ENCODE results near the gene UBE2D3. TPM values are rescaled to one million over a fixed set of nuclear protein-coding genes. Genes with fewer than 3 reads are reported as not detected.

The UBE2D3 gene
- 100 to 1,000 TPM; 278 to 377 (median 304) TPM for total RNA-seq

DNA sequence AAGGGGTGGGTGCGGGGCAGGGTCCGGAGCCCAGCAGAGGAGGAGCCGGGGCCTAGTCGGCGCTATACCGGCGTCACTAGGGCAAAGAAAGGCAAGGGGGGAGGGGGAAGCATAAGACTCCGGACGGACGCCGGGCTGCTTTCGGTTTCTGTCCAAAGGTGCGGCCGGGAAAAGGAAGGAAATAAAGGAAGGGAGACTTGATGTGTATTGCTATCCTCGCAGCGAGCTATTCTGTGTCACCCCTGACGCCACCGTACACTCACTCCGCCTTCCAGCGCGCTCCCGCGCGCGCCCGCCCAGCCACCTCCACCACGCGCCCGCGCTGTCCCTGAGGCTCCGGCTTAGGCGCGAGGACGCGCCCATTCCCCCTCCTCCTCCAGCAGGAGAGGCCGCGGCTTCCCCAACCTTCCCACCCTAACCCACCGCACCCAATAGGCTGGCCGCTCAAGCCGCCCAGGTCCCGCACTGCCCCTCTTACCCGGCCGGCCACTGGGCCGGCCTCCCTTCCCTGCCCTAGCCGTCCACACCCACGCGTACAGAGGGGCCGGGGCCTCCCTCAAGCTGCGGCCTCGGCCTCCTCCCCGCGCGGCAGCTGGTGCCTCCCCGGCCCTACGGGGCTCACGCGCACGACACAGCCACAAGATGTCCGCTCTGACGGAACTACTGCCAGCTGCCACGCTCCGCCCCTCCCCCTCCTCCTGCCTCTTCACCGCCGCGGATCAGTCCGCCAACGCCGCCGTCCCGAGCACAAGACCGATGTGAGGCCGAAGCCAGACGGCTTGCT lies at the start of gene UBE2D3:
TSS of gene UBE2D3 (minus strand) at position 662 of the 784 bp plus-strand sequence. CDS start 1,043 bp downstream, outside the sequence.
- intact Hi-C loops (cut with DNase I) = loop anchor here (5.0 kb wide), 3 partner anchors 40 to 325 kb away; partner anchors contain the start of genes CISD2, MANBA and NFKB1
- H3K4me1 ChIP-seq = peaks cover 10 to 43% (median 28%) of the 10 kb centered on the region in 3 donors
- no peaks in the 10 kb centered on the region for H3K36me3 ChIP-seq
- H3K4me3 ChIP-seq = peak within 1 kb of the TSS; percentile 78 to 99 (median 94)
- 0% methylated on average over 33 to 41 of the region's 73 CpGs for WGBS, 2 donors
- no peaks in the 10 kb centered on the region for H3K27me3 ChIP-seq
- TF ChIP-seq, protein P1, sequence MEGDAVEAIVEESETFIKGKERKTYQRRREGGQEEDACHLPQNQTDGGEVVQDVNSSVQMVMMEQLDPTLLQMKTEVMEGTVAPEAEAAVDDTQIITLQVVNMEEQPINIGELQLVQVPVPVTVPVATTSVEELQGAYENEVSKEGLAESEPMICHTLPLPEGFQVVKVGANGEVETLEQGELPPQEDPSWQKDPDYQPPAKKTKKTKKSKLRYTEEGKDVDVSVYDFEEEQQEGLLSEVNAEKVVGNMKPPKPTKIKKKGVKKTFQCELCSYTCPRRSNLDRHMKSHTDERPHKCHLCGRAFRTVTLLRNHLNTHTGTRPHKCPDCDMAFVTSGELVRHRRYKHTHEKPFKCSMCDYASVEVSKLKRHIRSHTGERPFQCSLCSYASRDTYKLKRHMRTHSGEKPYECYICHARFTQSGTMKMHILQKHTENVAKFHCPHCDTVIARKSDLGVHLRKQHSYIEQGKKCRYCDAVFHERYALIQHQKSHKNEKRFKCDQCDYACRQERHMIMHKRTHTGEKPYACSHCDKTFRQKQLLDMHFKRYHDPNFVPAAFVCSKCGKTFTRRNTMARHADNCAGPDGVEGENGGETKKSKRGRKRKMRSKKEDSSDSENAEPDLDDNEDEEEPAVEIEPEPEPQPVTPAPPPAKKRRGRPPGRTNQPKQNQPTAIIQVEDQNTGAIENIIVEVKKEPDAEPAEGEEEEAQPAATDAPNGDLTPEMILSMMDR (IDR thresholded peaks at IDR 0.05) = no peak
- TF ChIP-seq POLR2A (IDR thresholded peaks at IDR 0.05) = peak in 3 of 4 donors; percentile 27 to 93 (median 75)
- H3K27ac ChIP-seq = peak within 1 kb of the TSS; percentile 99 to 100 (median 100)
- peak; percentile 86 for DNase-seq
- H3K9me3 ChIP-seq = no peaks in the 10 kb centered on the region

GRCh38 chr4:102871772-102872171 lies 44.4 kb upstream of the UBE2D3 start:
- H3K27me3 ChIP-seq = no peaks in the 10 kb centered on the region
- no peaks in the 10 kb centered on the region for H3K9me3 ChIP-seq
- intact Hi-C loops (cut with DNase I) = no loop called here
- H3K4me1 ChIP-seq = peaks cover 5 to 30% (median 8%) of the 10 kb centered on the region in 3 donors
- H3K36me3 ChIP-seq = peaks cover 0 to 23% (median 0%) of the 10 kb centered on the region in 3 donors
- no peak for DNase-seq
- no peak for TF ChIP-seq POLR2A (IDR thresholded peaks at IDR 0.05)
- TF ChIP-seq, protein P1 (IDR thresholded peaks at IDR 0.05) = no peak
- H3K27ac ChIP-seq = no peak overlapping the region
- WGBS, 2 donors = 63 to 78% methylated on average over 2 of the region's 2 CpGs
- H3K4me3 ChIP-seq = no peak overlapping the region

DNA sequence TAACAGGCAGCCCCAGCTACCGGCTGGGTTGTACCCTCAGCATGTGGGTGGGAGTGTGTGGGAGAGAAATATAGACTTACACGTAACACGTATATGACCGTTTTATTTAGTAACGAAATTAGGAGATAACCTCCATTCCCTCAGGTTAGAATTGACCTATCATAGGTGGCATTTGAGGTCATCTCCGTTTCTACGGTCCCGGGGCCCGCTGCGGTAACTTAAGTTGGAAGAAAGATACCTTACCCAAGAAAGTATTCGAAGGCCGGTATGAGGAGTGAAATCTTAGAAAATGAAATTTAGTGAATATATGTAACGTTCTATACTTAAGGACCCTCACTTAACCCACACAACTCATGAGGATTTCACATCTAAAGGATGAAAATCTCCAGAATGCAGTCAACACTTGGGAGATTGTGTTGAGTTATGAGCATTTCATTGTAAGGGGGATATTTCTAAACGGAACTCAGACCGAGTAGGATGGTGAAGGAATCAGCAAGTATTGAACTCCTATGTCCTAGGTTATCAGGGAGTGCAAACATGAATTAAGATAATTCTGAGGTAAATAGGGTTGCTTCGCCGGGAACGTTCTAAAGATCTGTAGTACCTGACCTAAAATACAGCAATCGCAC lies 42.3 kb upstream of the UBE2D3 start:
- Histone ChIP-seq H3K27ac (peak overlapping the region; percentile 94 to 99 (median 96)), H3K9me3 (no peaks in the 10 kb centered on the region), H3K4me1 (peaks cover 5 to 30% (median 8%) of the 10 kb centered on the region in 3 donors), H3K36me3 (peaks cover 0 to 3% (median 0%) of the 10 kb centered on the region in 3 donors), H3K4me3 (peak overlapping the region; percentile 52 to 83 (median 71)), H3K27me3 (no peaks in the 10 kb centered on the region)
- WGBS, 2 donors = 6 to 7% methylated on average over 19 of the region's 19 CpGs
- no peak for TF ChIP-seq POLR2A (IDR thresholded peaks at IDR 0.05)
- TF ChIP-seq, protein P1 (IDR thresholded peaks at IDR 0.05) = no peak
- intact Hi-C loops (cut with DNase I) = loop anchor here (5.0 kb wide), 1 partner anchor 42 kb away; the partner anchor contains the start of gene UBE2D3
- no peak for DNase-seq

DNA sequence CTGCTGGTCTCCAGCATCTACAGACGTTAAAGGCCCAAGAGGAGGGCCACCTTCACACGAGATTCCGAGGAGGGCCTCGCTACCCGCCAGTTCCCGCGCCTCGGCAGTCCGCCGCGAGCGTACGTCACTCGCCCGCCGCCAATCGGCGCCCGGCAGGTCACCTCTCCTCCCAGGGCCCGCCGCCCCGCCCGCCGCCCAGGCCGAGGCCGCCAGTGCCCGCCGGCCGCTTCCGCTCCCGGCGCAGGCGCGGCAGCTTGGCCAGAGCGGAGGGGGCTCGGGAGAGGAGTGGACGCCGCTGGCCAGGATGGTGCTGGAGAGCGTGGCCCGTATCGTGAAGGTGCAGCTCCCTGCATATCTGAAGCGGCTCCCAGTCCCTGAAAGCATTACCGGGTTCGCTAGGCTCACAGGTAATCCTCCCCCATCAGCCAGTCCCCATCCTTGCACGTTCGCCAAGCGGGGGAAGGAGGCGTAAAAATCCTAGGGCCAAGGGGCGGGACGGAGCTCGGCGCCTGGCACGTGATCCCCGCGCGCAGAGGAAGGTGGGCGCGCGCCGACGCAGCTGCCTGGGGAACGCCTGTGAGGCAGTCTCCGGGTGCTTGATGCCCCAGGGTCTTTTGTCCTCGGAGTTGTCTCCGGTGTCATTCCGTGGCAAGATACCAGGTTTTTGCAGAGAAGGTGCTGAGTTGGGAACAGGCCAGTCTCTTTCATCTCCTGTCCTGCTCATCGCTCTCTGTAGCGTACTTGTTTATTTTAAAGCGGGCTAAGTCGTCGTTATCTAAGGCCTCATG lies 41.6 kb upstream of the UBE2D3 start, which contains the start of gene CISD2:
TSS of gene CISD2 (plus strand) at position 212 of the 788 bp plus-strand sequence. CDS start at position 305, 93 bp downstream.
- WGBS, 2 donors = 0 to 1% methylated on average over 31 to 36 of the region's 71 CpGs
- peak within 1 kb of the TSS; percentile 94 to 99 (median 96) for H3K27ac ChIP-seq
- peak; percentile 66 for DNase-seq
- H3K4me3 ChIP-seq = peak within 1 kb of the TSS; percentile 52 to 83 (median 71)
- intact Hi-C loops (cut with DNase I) = loop anchor here (5.0 kb wide), 1 partner anchor 42 kb away; the partner anchor contains the start of gene UBE2D3
- H3K9me3 ChIP-seq = no peaks in the 10 kb centered on the region
- H3K36me3 ChIP-seq = no peaks in the 10 kb centered on the region
- no peaks in the 10 kb centered on the region for H3K27me3 ChIP-seq
- H3K4me1 ChIP-seq = peaks cover 5 to 30% (median 8%) of the 10 kb centered on the region in 3 donors
- TF ChIP-seq, protein P1 (IDR thresholded peaks at IDR 0.05) = peak in 1 of 6 experiments; percentile 4
- TF ChIP-seq POLR2A (IDR thresholded peaks at IDR 0.05) = peak in 3 of 4 donors; percentile 70 to 84 (median 72)

Measured in esophagus squamous epithelium (tissue), 5 donors.